Osteocyte (in vitro differentiated cells): Measurements from ENCODE around the gene ZFP69. TPM values are rescaled to one million over a fixed set of nuclear protein-coding genes. Genes with fewer than 3 reads are reported as not detected.

Source experiments
- DNase-seq: peaks from one replicate; pipeline ENCODE4 v3.0.0; 2021; ENCODE audit warnings: mixed read lengths; ENCODE audit not compliant: unreplicated experiment; ENCODE audit errors: extremely low spot score
- H3K27ac Mint-ChIP-seq: one replicate; pipeline ENCODE4 v1.8.0; 2021; ENCODE audit warnings: mild to moderate bottlenecking, mixed read lengths; ENCODE audit not compliant: unreplicated experiment
- H3K27me3 Mint-ChIP-seq: one replicate; pipeline ENCODE4 v1.8.0; 2021; ENCODE audit warnings: mixed read lengths; ENCODE audit not compliant: unreplicated experiment
- H3K36me3 Mint-ChIP-seq: one replicate; pipeline ENCODE4 v1.8.0; 2021; ENCODE audit warnings: mixed read lengths; ENCODE audit not compliant: unreplicated experiment
- H3K4me1 Mint-ChIP-seq: one replicate; pipeline ENCODE4 v1.8.0; 2021; ENCODE audit warnings: mixed read lengths; ENCODE audit not compliant: unreplicated experiment
- H3K4me3 Mint-ChIP-seq: one replicate; pipeline ENCODE4 v1.8.0; 2021; ENCODE audit warnings: mild to moderate bottlenecking, moderate library complexity, mixed read lengths; ENCODE audit not compliant: unreplicated experiment
- H3K9me3 Mint-ChIP-seq: one replicate; pipeline ENCODE4 v1.8.0; 2021; ENCODE audit warnings: mixed read lengths; ENCODE audit not compliant: unreplicated experiment
- CTCF ChIP-seq: fragments of 200-600 bp; sonication (generic); IDR thresholded peaks from 2 replicates; pipeline ENCODE4 v1.5.0; 2021; ENCODE audit warnings: antibody characterized with exemption, mild to moderate bottlenecking, moderate library complexity
- total RNA-seq: library from RNA; stranded (reverse); gene quantifications from 2 replicates; pipeline ENCODE4 v1.2.1, GENCODE V29; 2021

Gene ZFP69
- total RNA-seq, 1 donor from 2014 or later = 4.9 TPM

- Mint-ChIP-seq H3K4me1 (no peaks in the 10 kb centered on the region), H3K36me3 (no peaks in the 10 kb centered on the region), H3K4me3 (no peak overlapping the region), H3K27me3 (no peaks in the 10 kb centered on the region), H3K27ac (no peak overlapping the region), H3K9me3 (no peaks in the 10 kb centered on the region)
- TF ChIP-seq CTCF = peak; percentile 74
- no peak for DNase-seq
Measured at GRCh38 chr1:40438391-40439015, 38.6 kb upstream of the ZFP69 start.

GRCh38 chr1:40439247-40439646, 37.8 kb upstream of the ZFP69 start:
- no peaks in the 10 kb centered on the region for H3K27me3 Mint-ChIP-seq
- H3K9me3 Mint-ChIP-seq = no peaks in the 10 kb centered on the region
- H3K27ac Mint-ChIP-seq = no peak overlapping the region
- DNase-seq = no peak
- no peak for TF ChIP-seq CTCF
- H3K4me3 Mint-ChIP-seq = no peak overlapping the region
- H3K36me3 Mint-ChIP-seq = no peaks in the 10 kb centered on the region
- H3K4me1 Mint-ChIP-seq = no peaks in the 10 kb centered on the region

GRCh38 chr1:40449684-40450494, 27.2 kb upstream of the ZFP69 start, which contains the start of gene ZFP69B:
ZFP69B (plus strand) TSS chr1:40450476; CDS start chr1:40450962, 486 bp downstream.
- no peak for TF ChIP-seq CTCF
- H3K27me3 Mint-ChIP-seq = no peaks in the 10 kb centered on the region
- DNase-seq = peak; percentile 99
- H3K4me1 Mint-ChIP-seq = peaks cover 18% of the 10 kb centered on the region
- H3K9me3 Mint-ChIP-seq = peaks cover 18% of the 10 kb centered on the region
- H3K36me3 Mint-ChIP-seq = peaks cover 30% of the 10 kb centered on the region
- H3K4me3 Mint-ChIP-seq = peak within 1 kb of the TSS; percentile 87
- peak within 1 kb of the TSS; percentile 94 for H3K27ac Mint-ChIP-seq

GRCh38 chr1:40450495-40451237, 26.4 kb upstream of the ZFP69 start:
- H3K4me3 Mint-ChIP-seq = peak overlapping the region; percentile 87
- H3K27ac Mint-ChIP-seq = peak overlapping the region; percentile 94
- peaks cover 25% of the 10 kb centered on the region for H3K9me3 Mint-ChIP-seq
- peaks cover 36% of the 10 kb centered on the region for H3K36me3 Mint-ChIP-seq
- no peaks in the 10 kb centered on the region for H3K27me3 Mint-ChIP-seq
- TF ChIP-seq CTCF = no peak
- no peak for DNase-seq
- peaks cover 18% of the 10 kb centered on the region for H3K4me1 Mint-ChIP-seq

GRCh38 chr1:40451238-40451585, 25.9 kb upstream of the ZFP69 start:
- H3K4me1 Mint-ChIP-seq = peaks cover 18% of the 10 kb centered on the region
- H3K27me3 Mint-ChIP-seq = no peaks in the 10 kb centered on the region
- H3K4me3 Mint-ChIP-seq = peak overlapping the region; percentile 87
- peak overlapping the region; percentile 94 for H3K27ac Mint-ChIP-seq
- no peak for TF ChIP-seq CTCF
- H3K36me3 Mint-ChIP-seq = peaks cover 41% of the 10 kb centered on the region
- DNase-seq = no peak
- peaks cover 28% of the 10 kb centered on the region for H3K9me3 Mint-ChIP-seq
